Inflammatory macrophage (primary cell): Measurements from ENCODE around the gene CEP68.
A peak's percentile ranks its signal among the peaks of the same experiment; 100 is the strongest.
"Not testable (repeated sequence)": the region's sequence is repeated elsewhere in the genome, so short reads cannot be mapped to it uniquely, and the experiment has no call there.

Source experiments
- DNase-seq, 2 donors: peaks; one replicate each; pipeline ENCODE4 v3.0.0-alpha.2; 2020 to 2022

The CEP68 gene

GRCh38 chr2:65031341-65032018 lies 24.7 kb upstream of the CEP68 start:
- DNase-seq: no peak

DNA sequence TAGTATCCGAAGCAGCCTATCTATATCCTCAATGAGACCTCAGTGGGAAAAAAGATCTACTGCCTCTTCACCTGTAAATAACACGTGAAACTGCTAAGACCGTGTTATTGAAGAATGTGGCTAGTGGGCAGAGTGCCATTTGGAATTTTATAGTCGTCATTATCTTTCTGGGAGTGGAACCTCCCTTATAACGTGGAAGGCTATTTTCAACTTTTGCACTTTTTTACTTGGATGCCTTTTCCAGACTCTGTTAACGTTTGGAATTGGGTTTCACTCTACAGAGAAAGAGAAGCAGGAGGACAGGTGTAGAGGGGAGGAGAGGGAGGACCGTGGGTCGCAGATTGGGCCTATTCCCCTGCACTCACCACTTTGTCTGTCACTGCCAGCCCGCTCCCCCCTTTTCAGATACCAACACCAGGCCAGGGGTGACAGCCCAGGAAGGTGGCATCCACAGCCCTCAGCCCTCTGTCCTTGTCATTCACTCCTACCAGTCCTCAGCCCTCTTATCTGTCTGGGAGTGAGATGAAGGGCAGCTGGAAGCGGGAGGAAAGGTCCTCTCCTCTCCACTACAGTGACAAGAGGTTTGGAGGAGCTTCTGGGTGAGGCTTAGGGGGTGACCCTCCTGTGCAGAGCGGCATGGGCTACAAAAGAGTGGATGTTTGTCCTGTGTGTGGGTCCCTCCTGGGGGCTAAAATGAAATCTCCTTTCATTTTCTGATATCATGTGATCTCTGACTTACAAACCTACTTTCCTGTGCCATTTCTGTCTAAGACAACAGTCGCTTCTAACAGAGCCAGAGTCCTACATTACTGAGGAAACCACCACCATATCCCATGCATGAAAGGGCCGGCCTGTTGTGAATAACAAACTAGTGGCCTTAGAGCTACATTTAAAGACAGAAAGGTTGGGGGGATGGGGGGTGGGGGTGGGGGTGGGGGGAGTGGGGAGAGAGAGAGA lies 23.9 kb upstream of the CEP68 start:
- DNase-seq: no peak

GRCh38 chr2:65033178-65033577 lies 23.0 kb upstream of the CEP68 start:
- no peak for DNase-seq

DNA sequence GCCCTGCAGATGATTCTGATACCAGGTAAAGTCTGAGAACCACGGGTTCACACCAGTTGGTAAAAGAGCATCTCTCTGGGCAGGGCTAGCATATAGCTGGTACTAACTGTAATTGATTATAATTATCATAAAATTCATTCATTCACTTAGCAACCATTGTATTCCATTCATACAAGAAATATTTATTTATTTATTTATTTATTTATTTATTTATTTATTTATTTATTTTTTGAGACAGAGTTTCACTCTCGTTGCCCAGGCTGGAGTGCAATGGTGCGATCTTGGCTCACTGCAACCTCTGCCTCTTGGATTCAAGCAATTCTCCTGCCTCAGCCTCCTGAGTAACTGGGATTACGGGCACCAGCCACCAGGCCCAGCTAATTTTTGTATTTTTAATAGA lies 22.5 kb upstream of the CEP68 start:
- not testable (repeated sequence) for DNase-seq

- DNase-seq: no peak
Observed at GRCh38 chr2:65035351-65035943, 20.8 kb upstream of the CEP68 start.

DNA sequence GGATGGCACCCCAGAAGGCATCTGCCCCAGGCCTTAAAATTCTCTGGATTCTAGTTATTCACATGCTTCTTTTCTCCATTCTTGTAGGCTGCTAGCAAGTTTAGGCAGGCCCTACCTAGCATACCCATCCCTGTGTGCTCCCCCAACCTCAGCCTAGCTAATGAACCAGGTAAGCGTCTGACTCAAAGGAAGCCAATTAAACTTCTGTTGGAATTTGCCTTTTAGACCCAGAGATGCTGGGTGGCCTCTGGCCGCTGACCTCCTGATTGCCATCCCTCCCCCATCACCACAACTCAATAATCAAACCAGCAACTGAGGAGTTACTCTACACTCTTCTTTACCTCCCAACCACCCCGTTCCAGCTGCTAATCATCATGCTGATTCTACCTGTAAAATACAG lies 19.0 kb upstream of the CEP68 start:
- DNase-seq: no peak

GRCh38 chr2:65039640-65040039 lies 16.6 kb upstream of the CEP68 start:
- no peak for DNase-seq

DNA sequence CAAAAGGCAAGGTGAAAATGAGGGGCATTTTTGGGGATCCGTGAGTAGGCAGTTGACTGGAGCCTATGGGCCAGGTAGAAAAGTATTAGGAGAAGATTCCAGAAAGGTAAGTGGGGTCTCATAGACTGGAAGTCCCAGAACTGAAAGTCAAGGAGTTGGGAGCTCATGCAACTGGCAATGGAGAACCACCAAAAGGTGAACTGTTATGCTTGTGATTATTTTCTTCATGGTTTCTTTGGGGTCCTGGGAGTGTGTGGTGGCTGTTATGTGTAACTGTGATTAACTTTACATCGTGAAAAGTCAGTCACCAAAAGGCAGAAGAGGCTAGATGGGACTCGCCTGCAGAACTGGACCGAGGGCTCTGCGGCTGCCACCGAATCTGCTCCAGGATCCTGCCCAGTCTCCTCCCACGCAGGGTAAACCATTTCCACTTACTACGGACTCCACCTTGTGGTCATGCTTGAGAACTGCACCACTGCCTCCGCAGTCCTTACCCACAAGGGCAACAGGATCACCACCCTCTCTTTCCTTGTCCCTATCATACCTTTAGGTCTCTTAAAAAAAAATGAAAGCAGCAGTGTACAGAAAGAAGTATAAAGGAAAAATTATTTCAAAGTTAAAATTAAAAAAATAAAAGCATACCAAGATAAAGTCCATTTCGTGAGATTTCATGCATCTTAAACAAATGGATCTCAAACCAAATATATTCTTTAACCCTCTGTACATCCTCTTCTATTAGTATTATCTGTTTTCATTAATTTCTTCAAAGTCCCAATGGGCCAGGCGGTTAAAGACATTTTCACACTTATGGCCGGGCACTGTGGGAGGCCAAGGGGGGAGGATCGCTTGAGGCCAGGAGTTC lies 15.6 kb upstream of the CEP68 start:
- peak; percentile 90 to 91 for DNase-seq

GRCh38 chr2:65043001-65043400 lies 13.2 kb upstream of the CEP68 start:
- no peak for DNase-seq

GRCh38 chr2:65044097-65044735 lies 12.0 kb upstream of the CEP68 start:
- no peak for DNase-seq

DNA sequence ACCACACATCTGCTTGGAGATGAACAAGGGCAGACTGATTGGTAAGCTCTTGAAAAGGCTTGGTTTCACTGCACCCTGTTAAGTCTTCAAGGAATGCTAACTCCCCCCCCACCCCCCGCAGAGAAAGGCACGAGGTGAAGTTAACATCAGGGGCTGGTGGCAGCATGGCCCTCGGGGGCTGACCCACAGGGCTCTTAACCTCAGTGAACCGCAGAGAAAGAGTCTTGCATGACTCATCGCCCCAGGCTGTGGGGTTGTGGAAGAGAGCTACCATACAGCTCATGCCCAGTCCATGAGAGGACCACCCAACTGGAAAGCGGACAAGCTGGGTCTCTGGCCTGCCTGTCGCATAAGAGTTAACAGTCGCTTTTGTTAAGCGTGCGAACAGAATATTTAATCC lies 10.6 kb upstream of the CEP68 start:
- no peak for DNase-seq

DNA sequence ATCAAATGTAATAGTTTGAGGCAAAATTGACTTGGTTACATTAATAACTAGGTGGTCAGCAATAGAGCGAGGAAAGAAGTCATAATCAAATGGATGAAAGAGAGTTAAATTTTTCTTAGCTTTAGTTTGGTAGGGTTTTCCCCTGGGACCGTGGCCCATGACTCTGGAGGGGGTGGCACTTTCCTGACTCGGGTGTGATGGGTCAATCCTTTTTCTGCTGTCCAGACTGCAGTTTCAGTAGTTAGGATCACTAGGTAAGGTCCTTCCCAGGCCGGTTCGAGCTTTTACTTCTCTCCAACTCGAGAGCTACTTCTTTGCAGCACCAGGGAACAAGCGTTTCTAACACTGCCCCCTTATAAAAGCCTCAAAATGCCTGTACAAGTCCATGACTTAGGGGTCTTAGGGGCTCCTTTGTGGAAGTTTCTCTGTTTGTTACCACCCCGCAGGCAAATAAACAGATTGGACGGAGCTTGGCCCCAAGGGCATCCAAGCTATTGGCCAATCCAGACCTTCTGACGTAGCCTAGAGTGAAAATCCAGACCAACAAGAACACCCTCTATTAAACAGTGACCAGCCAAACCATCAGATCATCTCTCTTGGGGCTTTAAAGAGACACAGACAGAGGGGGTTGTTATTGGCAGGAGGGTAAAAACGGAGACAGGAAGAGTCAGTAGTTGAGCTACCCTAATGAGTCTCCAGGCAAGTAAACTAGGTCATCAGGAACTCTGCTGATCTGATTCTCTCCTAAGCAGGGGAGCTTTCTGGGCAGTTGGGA lies 9.4 kb upstream of the CEP68 start:
- DNase-seq: no peak

DNA sequence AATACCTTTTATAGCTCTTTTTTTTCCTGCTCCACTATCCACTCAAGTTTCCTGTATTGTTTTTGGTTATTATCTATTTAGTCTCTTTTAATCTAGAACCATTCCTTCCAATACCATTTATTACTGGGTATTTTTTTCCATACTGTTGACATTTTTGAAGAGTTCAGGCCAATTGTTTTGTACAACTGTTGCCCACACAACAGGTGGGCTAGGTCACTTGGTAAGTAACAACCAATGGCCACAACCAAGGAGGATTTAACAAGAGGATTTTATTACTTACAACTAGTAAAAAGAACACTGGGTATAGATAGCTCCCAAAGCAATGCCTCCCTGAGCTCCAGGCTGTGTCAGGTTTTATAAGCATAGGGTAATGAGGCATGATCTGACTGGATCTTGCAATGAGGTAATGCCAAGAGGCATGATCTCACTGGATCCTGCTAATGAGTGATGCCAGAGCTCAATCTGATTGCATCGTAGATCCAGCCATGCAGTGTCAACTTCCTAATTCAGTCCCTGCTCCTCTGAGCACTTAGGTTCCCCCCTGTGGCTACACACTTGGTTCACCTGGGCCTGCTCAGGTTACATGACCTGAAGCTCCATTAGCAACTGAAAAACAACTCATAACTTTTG lies 7.1 kb upstream of the CEP68 start:
- no peak for DNase-seq

- no peak for DNase-seq
Observed at GRCh38 chr2:65050931-65051330, 5.3 kb upstream of the CEP68 start.

DNA sequence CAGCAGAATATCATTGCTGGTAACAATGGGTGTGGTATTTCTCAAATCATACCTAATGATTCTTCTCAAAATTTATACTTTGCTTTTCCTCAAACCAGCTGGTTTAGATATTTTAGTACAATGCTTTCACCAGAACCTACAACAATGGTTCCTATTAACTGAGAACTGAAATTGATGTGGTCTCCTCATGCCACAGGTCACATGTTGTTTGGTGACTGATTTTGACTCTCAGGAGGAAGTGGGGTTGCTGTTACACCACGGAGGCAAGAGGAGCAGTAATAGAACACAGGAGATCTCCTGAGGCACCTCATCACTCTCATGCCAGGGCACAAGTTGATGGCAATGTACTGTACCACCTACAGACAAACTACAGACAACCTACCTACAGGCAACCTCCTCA lies 3.0 kb upstream of the CEP68 start:
- DNase-seq: peak; percentile 83 to 86

- DNase-seq: no peak
Observed at GRCh38 chr2:65054749-65055421, 1.3 kb upstream of the CEP68 start.

DNA sequence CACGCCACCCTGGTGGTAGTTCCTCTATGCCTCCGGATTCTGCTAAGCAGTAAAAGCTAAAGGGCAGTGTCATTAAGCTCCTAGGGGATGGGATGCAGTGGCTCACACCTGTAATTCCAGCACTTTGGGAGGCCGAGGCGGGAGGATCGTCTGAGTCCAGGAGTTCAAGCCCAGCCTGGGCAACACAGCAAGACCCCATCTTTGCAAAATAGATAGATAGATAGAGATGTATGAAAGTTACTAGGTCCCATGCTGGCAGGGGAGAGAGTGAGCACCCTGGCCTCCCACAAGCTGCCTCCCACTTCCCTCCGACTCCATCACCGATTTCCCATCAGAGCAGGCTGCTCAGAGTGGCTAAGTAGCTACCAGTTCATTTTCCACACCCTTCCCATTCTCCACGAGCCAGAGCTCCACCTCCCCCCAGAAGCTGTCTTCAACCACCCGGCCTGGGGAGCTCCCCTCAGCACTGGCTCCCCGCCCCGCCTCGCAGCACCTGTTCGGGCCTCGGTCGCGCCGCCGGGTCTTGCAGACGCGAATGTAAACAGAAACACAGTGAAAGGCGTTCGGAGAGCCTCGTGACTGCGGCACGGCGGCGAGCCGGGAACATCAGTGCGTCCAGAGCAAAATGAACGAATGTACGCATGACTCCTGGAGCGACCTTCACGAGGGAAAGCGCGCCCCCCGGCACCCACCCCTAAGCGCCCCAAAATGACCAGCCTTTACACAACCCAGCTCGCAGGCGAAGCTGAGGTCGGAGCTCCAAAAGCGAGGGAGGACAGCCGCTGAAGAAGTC lies 598 bp upstream of the CEP68 start:
- DNase-seq: peak; percentile 61 to 63

- DNase-seq: no peak
Observed at GRCh38 chr2:65057054-65057375, 799 bp downstream of the CEP68 start.

GRCh38 chr2:65057391-65058052 lies 1.3 kb downstream of the CEP68 start:
- peak; percentile 47 to 48 for DNase-seq
